NT2/D1 (cell line): ENCODE measurements around the gene MARCHF3.

ENCODE experiments used
- YY1 ChIP-seq: IDR thresholded peaks from 2 replicates; pipeline ENCODE4 v1.6.1; 2011; ENCODE audit not compliant: insufficient read length, insufficient read depth
- ZNF274 ChIP-seq: IDR thresholded peaks from 2 replicates; pipeline ENCODE4 v1.6.1; 2011; ENCODE audit warnings: mild to moderate bottlenecking, low read depth, low read length

DNA sequence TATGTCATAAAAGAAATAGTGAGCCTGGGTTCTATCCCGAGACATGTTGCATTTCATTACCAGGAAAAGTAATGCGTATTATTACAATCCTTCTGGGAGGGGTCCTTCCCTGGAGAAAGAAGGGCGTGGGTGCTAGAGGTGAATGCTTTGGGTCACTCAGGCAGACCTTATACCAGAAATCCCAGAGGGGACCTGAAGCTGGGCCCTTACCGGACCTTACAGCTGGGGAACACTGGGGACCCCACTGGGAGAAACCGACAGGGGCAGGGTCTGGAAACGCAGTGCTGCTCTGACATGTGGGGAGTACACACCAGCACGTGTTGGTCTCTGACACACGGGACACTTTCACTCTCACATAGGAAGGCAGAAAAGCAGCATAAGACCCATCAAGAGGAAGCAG is 182.1 kb downstream of the MARCHF3 start:
- TF ChIP-seq YY1 = no peak
- TF ChIP-seq ZNF274 = no peak
